HL-60 (cell line): ENCODE data around the gene CCM2L.

Experiments
- CTCF ChIP-seq: IDR thresholded peaks from one replicate; pipeline ENCODE4 v1.5.1; 2011; ENCODE audit warnings: low read length, control low read depth, inconsistent platforms; ENCODE audit not compliant: insufficient read depth
- GABPA ChIP-seq: IDR thresholded peaks from 2 replicates; pipeline ENCODE4 v1.6.1; 2012; ENCODE audit warnings: low read depth
- POLR2AphosphoS5 ChIP-seq: IDR thresholded peaks from 2 replicates; pipeline ENCODE4 v1.6.1; 2012; ENCODE audit warnings: low read depth
- REST ChIP-seq: IDR thresholded peaks from 2 replicates; pipeline ENCODE4 v1.6.1; 2012; ENCODE audit warnings: low read depth; ENCODE audit not compliant: insufficient replicate concordance

GRCh38 chr20:32028647-32029372, 18.6 kb downstream of the CCM2L start:
- TF ChIP-seq CTCF = no peak
- TF ChIP-seq REST = no peak
- no peak for TF ChIP-seq GABPA
- no peak for TF ChIP-seq POLR2AphosphoS5
